PFSK-1 (cell line): ENCODE data around the gene KLF2.

Source experiments
- FOXP2 ChIP-seq: optimal IDR thresholded peaks from 2 replicates; pipeline ENCODE3; 2011; ENCODE audit warnings: borderline replicate concordance, control low read depth, inconsistent platforms; ENCODE audit not compliant: insufficient read depth; ENCODE audit errors: extremely low read length, extremely low read depth
- POLR2AphosphoS5 ChIP-seq: IDR thresholded peaks from 2 replicates; pipeline ENCODE4 v1.6.1; 2012; ENCODE audit warnings: low read depth, mild to moderate bottlenecking, control low read depth, low read length, moderate library complexity
- SIN3A ChIP-seq: IDR thresholded peaks from 2 replicates; pipeline ENCODE4 v1.6.1; 2012; ENCODE audit warnings: mild to moderate bottlenecking, low read length, moderate library complexity, borderline replicate concordance; ENCODE audit not compliant: insufficient read depth
- TAF1 ChIP-seq: IDR thresholded peaks from 2 replicates; pipeline ENCODE4 v1.6.1; 2012; ENCODE audit warnings: low read length, control low read depth, borderline replicate concordance; ENCODE audit not compliant: insufficient read depth
- TF ChIP-seq, protein P1 (sequence below), 2 experiments: IDR thresholded peaks; 2 replicates each; pipeline versions ENCODE4 v1.6.1 to v1.8.0; 2011 to 2012; ENCODE audit warnings: low read depth in 2 of 2, low read length in 2 of 2, control low read depth in 1 of 2, inconsistent platforms in 1 of 2, mild to moderate bottlenecking in 1 of 2, moderate library complexity in 1 of 2; ENCODE audit not compliant: insufficient read depth in 1 of 2

KLF2 gene

GRCh38 chr19:16285769-16286498, 38.7 kb upstream of the KLF2 start:
- TF ChIP-seq SIN3A (no peak), POLR2AphosphoS5 (no peak), FOXP2 (no peak), TAF1 (no peak)
- TF ChIP-seq, protein P1, sequence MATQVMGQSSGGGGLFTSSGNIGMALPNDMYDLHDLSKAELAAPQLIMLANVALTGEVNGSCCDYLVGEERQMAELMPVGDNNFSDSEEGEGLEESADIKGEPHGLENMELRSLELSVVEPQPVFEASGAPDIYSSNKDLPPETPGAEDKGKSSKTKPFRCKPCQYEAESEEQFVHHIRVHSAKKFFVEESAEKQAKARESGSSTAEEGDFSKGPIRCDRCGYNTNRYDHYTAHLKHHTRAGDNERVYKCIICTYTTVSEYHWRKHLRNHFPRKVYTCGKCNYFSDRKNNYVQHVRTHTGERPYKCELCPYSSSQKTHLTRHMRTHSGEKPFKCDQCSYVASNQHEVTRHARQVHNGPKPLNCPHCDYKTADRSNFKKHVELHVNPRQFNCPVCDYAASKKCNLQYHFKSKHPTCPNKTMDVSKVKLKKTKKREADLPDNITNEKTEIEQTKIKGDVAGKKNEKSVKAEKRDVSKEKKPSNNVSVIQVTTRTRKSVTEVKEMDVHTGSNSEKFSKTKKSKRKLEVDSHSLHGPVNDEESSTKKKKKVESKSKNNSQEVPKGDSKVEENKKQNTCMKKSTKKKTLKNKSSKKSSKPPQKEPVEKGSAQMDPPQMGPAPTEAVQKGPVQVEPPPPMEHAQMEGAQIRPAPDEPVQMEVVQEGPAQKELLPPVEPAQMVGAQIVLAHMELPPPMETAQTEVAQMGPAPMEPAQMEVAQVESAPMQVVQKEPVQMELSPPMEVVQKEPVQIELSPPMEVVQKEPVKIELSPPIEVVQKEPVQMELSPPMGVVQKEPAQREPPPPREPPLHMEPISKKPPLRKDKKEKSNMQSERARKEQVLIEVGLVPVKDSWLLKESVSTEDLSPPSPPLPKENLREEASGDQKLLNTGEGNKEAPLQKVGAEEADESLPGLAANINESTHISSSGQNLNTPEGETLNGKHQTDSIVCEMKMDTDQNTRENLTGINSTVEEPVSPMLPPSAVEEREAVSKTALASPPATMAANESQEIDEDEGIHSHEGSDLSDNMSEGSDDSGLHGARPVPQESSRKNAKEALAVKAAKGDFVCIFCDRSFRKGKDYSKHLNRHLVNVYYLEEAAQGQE (IDR thresholded peaks at IDR 0.05; ENCODE audit: insufficient read depth in 1 of 2, low read depth in 2 of 2, low read length in 2 of 2) = no peak

- TF ChIP-seq POLR2AphosphoS5 = no peak
- TF ChIP-seq FOXP2 = no peak
- no peak for TF ChIP-seq SIN3A
- TF ChIP-seq, protein P1 (IDR thresholded peaks at IDR 0.05; ENCODE audit: insufficient read depth in 1 of 2, low read depth in 2 of 2, low read length in 2 of 2) = no peak
- no peak for TF ChIP-seq TAF1
Measured at GRCh38 chr19:16288544-16288943, 36.1 kb upstream of the KLF2 start.

DNA sequence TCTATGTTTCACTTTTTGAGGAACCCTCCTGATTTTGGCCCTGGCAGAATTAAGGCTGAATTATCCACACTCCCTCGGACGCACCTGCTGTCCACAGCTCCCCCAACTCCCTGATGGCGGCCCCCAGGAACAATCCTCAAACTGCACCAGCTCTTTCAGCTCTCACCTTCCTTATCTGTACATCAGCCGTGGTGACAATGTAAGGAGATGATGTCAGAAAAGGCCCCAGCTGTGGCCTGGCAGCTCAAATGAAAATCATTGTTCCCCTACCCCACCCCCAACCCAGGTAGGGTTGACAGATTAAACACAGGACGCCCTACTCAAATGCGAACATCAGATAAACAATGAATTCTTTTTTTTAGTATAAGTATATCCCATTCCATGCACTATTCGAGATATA, 35.0 kb upstream of the KLF2 start:
- no peak for TF ChIP-seq SIN3A

- TF ChIP-seq SIN3A (no peak), FOXP2 (no peak), TAF1 (no peak), POLR2AphosphoS5 (no peak)
- TF ChIP-seq, protein P1 (IDR thresholded peaks at IDR 0.05; ENCODE audit: insufficient read depth in 1 of 2, low read depth in 2 of 2, low read length in 2 of 2) = no peak
Measured at GRCh38 chr19:16290692-16291091, 33.9 kb upstream of the KLF2 start.

DNA sequence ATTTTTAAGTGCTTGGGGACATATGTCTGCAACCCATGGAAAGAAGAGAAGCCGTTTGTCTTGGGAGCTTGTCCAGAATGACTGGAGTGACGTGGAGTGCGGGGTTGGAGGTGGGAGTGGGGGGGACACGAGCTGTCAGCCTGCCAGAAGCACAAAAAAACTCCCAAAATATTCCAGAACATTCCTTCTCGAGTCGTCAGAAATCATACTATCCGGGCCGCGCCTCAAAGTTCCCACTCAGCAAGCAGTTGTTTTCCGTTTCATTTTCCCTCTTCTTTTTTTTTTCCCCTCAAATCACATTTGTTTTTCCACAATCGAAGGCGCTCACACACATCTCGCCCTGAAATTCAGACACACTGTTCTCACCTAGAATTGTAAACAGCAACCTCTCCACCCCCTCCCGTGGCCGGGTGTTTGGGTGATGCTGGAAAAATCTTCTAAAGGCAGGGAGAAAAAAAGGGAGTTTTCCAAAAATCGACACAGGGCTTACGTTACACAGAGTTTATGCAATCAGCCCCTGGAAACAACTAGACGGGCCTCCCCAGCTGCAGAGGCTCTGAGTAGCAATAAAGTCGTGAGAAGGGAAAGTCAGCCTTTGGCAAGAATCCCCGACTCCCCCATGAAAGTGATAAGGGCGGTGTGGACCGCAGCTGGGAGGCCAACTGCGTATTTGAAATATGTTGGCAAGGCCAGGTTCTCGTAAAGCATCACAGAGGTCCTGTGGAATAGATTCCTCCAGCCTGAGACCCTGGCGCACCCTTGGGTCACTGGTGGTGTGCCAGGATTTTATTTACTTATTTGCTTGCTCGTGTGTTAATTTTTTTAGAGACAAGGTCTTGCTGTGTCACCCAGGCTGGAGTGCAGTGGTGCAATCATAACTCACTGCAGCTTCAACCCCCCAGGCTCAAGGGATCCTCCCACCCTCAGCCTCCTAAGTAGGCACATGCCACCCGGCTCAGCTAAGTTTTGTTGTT, 31.2 kb upstream of the KLF2 start:
- no peak for TF ChIP-seq FOXP2
- TF ChIP-seq, protein P1 (IDR thresholded peaks at IDR 0.05; ENCODE audit: insufficient read depth in 1 of 2, low read depth in 2 of 2, low read length in 2 of 2) = no peak
- TF ChIP-seq POLR2AphosphoS5 = no peak
- no peak for TF ChIP-seq TAF1
- no peak for TF ChIP-seq SIN3A
